Measurements from ENCODE around the gene FSIP1. TPM values are rescaled to one million over a fixed set of nuclear protein-coding genes. Genes with fewer than 3 reads are reported as not detected.

Gene FSIP1
- total and polyA plus RNA-seq, 9 of the 15 experiments (the other 6 are each of a cell fraction or from before 2014, with no cell fraction given), result 0.07 to 0.51 (median 0.29) TPM

DNA sequence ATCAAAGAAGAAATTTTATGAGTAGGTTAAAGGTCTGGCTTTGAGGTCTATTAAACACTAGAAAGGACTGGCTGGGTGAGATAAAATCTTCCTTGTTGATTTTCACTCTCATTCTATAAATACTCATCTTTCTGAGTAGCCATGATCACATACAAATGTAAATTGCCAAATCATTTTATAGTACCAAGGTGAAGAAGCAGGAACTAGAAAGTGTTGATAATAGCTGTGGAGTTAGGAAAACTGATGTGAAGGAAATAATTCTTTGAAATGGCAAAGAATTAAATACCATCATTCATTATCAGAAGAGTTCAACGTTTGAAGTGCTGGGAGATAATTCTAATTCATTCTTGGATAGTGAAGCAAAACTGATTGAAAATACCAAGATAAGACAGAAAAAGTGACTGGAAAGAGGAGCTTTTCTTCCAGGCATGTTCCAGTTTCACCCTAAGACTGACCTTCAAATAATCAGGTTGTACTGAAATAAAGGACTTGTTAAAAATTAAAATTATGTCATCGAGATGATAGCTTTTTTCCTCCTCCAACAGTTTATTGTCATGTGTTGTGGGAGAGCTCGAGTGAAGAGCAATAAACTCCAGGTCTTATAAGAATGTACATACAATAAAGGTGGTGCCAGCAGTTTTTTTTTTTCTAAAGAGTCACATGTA is 184.3 kb downstream of the FSIP1 start (continued):
- TF ChIP-seq NR4A1 (CRISPR knock-in tag; IDR thresholded peaks at IDR 0.05) (no peak), NR4A1 (tag; IDR thresholded peaks at IDR 0.05) (no peak), GATAD2B (IDR thresholded peaks at IDR 0.05; ENCODE audit: borderline replicate concordance) (no peak), TCF7L2 (IDR thresholded peaks at IDR 0.05; ENCODE audit: low read depth, low read length) (no peak), FOXA3 (CRISPR knock-in tag; conservative IDR thresholded peaks at IDR 0.05 in 1 of 2, IDR thresholded peaks at IDR 0.05 in 1 of 2) (no peak), SMAD1 (IDR thresholded peaks at IDR 0.05; ENCODE audit: low read depth, low read length, partially characterized antibody) (no peak), ZNF175 (CRISPR knock-in tag; IDR thresholded peaks at IDR 0.05; ENCODE audit: low read depth) (no peak), HNRNPH1 (optimal IDR thresholded peaks at IDR 0.05; ENCODE audit: low read depth, low read length) (no peak), GATAD2A (IDR thresholded peaks at IDR 0.05) (no peak)

DNA sequence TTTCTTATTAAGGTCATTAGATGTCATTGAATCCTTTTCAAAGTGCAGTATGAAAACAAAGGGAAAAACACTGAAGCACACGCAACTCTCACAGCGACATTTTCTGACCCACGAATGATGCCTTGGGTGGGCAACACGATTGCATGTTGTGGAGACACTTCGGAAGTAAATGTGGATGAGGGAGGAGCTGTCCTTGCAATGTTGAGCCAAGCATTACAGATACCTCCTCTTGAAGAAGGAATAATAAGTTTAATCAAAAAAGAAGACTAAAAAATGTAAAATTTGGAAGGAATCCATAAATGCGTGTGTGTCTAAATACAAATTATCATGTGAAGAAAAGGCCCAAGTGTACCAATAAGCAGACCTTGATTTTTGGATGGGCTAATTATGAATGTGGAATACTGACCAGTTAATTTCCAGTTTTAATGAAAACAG is 184.9 kb downstream of the FSIP1 start:
- no peak for DNase-seq (ENCODE audit: extremely low read depth in 1 of 4, low spot score in 3 of 4)
- Histone ChIP-seq H3K36me3 (ENCODE audit: control insufficient read depth, insufficient read depth, low read length) (no peaks in the 10 kb centered on the region), H3K9me3 (replicated peaks; ENCODE audit: control insufficient read depth, insufficient read depth, low read depth, low read length) (no peaks in the 10 kb centered on the region), H3K4me3 (no peak overlapping the region), H3K27me3 (ENCODE audit: control insufficient read depth in 2 of 2, insufficient read depth in 2 of 2, low read length in 2 of 2) (peaks cover 16 to 21% of the 10 kb centered on the region in 2 experiments), H3K4me1 (replicated peaks in 1 of 2; ENCODE audit: control insufficient read depth in 2 of 2, insufficient read depth in 2 of 2, low read length in 2 of 2) (no peaks in the 10 kb centered on the region), H3K27ac (ENCODE audit: extremely low read depth, low read depth, low read length) (no peak overlapping the region), H3K9me1 (ENCODE audit: control insufficient read depth, insufficient read depth, low read length) (no peaks in the 10 kb centered on the region), H4K20me1 (replicated peaks; ENCODE audit: control insufficient read depth, insufficient read depth, low read length) (no peaks in the 10 kb centered on the region), H3K4me2 (ENCODE audit: insufficient read depth, low read length) (no peak overlapping the region), H3K79me2 (ENCODE audit: control insufficient read depth, insufficient read depth, low read length) (no peaks in the 10 kb centered on the region), H3K9ac (ENCODE audit: insufficient read depth in 1 of 2, low read depth in 2 of 2, low read length in 2 of 2) (no peak overlapping the region), H2AFZ (ENCODE audit: low read depth, low read length) (no peak overlapping the region)
- intact Hi-C loops (cut with micrococcal nuclease) (no loop called here), in situ Hi-C loops (cut with MboI) (loop anchor here (25.0 kb wide), 1 partner anchor 785 kb away; no protein-coding TSS in a partner anchor)
- no peak for ATAC-seq
- WGBS (ENCODE audit: insufficient coverage, low coverage, missing lambda C conversion rate), result 1% methylated on average over 6 of the region's 6 CpGs
- TF ChIP-seq BRF1 (IDR thresholded peaks at IDR 0.05; ENCODE audit: borderline replicate concordance, extremely low read depth, insufficient read length) (no peak), ZNF134 (CRISPR knock-in tag; conservative IDR thresholded peaks at IDR 0.05) (no peak), PURB (CRISPR knock-in tag; IDR thresholded peaks at IDR 0.05; ENCODE audit: low read depth) (no peak), TBL1XR1 (IDR thresholded peaks at IDR 0.05; ENCODE audit: low read length in 2 of 2) (no peak), FOSL1 (tag; conservative IDR thresholded peaks at IDR 0.05) (no peak), ZSCAN29 (IDR thresholded peaks at IDR 0.05) (no peak), ZNF507 (tag; conservative IDR thresholded peaks at IDR 0.05) (no peak)
- TF ChIP-seq, protein P1, sequence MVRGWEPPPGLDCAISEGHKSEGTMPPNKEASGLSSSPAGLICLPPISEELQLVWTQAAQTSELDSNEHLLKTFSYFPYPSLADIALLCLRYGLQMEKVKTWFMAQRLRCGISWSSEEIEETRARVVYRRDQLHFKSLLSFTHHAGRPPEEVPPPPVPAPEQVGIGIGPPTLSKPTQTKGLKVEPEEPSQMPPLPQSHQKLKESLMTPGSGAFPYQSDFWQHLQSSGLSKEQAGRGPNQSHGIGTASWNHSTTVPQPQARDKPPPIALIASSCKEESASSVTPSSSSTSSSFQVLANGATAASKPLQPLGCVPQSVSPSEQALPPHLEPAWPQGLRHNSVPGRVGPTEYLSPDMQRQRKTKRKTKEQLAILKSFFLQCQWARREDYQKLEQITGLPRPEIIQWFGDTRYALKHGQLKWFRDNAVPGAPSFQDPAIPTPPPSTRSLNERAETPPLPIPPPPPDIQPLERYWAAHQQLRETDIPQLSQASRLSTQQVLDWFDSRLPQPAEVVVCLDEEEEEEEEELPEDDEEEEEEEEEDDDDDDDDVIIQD (CRISPR knock-in tag; IDR thresholded peaks at IDR 0.05), result no peak
- TF ChIP-seq, protein P2, sequence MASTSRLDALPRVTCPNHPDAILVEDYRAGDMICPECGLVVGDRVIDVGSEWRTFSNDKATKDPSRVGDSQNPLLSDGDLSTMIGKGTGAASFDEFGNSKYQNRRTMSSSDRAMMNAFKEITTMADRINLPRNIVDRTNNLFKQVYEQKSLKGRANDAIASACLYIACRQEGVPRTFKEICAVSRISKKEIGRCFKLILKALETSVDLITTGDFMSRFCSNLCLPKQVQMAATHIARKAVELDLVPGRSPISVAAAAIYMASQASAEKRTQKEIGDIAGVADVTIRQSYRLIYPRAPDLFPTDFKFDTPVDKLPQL (IDR thresholded peaks at IDR 0.05; ENCODE audit: extremely low read depth, insufficient read length), result no peak
- CTCF ChIA-PET (ENCODE audit: low intra/inter-chr PET ratio), result no interaction called here
- POLR2A ChIA-PET, result no interaction called here
- BruUV-seq (replicated peaks), result no TSS peak
- no peak for FAIRE-seq

Data from K562 (cell line).